Left renal cortex interstitium (tissue), 4 donors: ENCODE results near the gene LRSAM1. TPM values are rescaled to one million over a fixed set of nuclear protein-coding genes. Genes with fewer than 3 reads are reported as not detected.

ENCODE experiments used
- DNase-seq, 4 donors: peaks; one replicate each; pipeline ENCODE4 v3.0.0-alpha.2; 2013; ENCODE audit warnings: low read depth in 4 of 4, low spot score in 2 of 4, missing footprints in 1 of 4
- polyA plus RNA-seq, 4 donors: library from polyadenylated mRNA; unstranded; fragments of 120-200 nt; gene quantifications; one replicate each; pipeline ENCODE4 v1.2.1, GENCODE V29; 2013; ENCODE audit not compliant: insufficient read length in 4 of 4

The LRSAM1 gene
- 10 to 100 TPM; 14.2 to 26.1 (median 19.1) TPM for polyA plus RNA-seq

- peak; percentile 94 to 97 (median 96) for DNase-seq
Observed at GRCh38 chr9:127450830-127451607, at the start of gene LRSAM1, which contains the start of gene RPL12. TSS of gene LRSAM1 (plus strand) at chr9:127451510. CDS start at chr9:127454528, 3,018 bp downstream. TSS of gene RPL12 (minus strand) at chr9:127451406. CDS start at chr9:127451317, 89 bp downstream.

DNA sequence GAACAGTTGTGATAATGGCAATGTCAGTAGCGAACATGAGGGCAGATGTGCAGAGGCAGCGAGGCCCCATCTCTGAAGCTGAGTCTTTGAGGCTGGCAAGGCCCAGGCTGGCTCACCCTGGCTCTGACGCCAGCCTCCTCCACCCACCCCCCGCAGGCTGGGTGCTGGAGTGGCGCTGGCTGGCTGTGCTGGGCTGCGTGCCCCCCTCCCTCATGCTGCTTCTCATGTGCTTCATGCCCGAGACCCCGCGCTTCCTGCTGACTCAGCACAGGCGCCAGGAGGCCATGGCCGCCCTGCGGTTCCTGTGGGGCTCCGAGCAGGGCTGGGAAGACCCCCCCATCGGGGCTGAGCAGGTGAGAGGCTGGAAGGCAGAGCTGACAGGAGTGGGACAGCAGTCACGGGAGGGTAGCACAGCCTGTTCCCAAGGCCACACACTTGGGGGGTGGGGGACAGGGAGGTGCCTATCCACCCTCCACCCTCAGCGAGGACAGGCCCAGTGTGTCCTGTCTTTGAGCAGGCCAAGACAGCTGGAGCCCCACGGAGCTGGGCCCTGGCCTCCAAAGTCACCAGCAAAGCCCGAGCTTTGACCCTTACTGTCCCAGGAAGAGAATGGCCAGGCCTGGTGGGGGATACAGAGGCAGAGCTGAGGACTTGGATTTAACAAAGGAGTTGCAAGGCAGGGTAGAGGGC lies 48.8 kb upstream of the LRSAM1 start:
- no peak for DNase-seq

GRCh38 chr9:127403507-127404192 lies 47.7 kb upstream of the LRSAM1 start:
- DNase-seq: no peak

DNA sequence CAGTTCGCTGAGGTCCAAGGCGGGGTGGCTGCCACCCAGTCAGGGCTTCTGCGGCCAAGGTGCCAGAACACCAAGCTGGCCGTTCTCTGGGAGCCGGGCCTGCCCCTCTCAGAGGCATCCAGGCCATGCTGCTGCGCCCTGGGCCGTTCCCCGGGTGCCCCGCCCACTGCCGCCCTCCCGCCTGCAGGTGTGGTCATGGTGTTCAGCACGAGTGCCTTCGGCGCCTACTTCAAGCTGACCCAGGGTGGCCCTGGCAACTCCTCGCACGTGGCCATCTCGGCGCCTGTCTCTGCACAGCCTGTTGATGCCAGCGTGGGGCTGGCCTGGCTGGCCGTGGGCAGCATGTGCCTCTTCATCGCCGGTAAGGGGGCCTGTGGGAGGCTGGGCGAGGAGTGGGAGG lies 46.7 kb upstream of the LRSAM1 start:
- DNase-seq: no peak

DNA sequence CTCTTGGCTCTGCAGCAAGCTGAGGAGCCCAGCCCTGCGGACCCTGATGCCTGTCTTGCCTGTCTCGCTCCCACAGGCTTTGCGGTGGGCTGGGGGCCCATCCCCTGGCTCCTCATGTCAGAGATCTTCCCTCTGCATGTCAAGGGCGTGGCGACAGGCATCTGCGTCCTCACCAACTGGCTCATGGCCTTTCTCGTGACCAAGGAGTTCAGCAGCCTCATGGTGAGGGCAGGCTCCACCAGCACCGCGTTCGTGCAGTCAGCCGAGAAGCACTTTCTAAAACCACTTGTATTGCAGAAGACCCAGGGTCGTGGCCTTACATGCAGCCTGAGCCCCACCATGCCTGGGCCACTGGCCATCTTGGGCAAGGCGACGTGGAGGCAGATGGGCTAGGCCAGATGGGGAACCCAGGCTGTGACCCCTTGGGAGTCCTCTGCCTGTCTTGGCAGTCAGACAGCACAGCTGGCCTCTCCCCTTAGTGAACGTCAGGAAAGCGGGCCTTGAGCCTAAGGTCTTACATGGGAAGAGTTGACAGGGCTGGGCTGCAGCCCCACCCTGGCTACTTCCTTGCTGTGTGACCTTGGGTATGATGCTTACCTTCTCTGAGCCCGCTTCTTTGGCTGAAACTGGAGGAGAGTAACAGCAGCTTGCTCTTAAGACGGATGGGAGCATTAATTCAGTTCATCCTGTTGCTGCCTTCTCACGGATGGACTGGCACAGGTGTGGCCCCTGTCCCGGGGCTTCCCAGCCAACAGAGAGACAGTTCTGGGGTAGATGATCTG lies 45.8 kb upstream of the LRSAM1 start:
- DNase-seq: no peak

DNA sequence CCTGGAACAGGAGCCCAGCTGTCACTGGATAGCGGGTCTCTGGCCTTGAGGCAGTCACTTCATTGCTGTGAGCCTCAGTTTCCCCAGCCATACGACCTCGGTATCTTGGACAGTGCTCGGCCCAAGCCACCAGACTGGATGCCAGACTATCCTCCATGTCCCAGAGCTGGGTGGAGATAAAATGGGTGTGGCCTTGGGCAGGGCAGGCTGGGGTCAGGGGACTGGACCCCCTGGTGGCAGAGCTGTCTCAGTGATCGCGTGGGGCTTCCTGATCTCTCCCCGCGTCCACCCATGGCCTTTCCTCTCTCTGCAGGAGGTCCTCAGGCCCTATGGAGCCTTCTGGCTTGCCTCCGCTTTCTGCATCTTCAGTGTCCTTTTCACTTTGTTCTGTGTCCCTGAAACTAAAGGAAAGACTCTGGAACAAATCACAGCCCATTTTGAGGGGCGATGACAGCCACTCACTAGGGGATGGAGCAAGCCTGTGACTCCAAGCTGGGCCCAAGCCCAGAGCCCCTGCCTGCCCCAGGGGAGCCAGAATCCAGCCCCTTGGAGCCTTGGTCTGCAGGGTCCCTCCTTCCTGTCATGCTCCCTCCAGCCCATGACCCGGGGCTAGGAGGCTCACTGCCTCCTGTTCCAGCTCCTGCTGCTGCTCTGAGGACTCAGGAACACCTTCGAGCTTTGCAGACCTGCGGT lies 44.4 kb upstream of the LRSAM1 start:
- DNase-seq: no peak

- no peak for DNase-seq
Observed at GRCh38 chr9:127407492-127407843, 43.8 kb upstream of the LRSAM1 start.

DNA sequence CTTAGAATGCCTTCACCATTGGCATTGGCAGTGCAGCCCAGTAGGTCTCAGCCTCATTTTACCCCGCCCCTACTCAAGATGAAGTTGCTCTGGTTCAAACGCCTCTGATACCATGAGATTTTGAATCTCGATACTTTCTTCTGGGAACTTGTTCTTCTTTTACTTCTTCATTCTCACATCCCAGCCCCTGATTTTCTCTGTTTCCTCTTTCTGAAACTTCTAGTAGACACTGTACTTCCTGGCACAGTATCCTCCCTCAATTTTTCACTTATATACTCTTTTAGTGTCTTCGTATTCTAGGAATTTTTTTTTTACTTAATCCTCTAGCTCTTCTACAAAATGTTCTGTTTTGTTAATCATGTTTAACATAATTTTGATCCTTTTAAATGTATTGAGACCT lies 40.2 kb upstream of the LRSAM1 start:
- no peak for DNase-seq

DNA sequence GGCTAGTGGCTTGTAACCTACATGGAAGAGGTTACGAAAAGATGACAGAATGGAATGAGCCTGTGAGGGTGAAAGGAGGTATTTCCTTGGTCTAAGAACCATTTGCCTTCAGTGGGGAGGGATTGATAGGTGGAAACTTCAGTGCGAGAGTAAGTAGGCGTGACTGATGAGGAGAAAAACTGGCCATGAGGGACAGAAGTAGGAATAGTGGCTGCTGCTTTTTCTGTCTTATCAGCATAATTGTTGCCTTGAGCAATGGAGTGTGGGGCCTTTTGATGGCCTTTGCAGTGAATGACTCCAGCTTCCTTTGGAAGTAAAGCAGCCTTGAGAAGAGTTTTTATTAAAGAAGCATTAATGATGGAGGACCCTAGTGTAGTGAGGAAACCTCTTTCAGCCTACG lies 36.2 kb upstream of the LRSAM1 start:
- DNase-seq: no peak

DNA sequence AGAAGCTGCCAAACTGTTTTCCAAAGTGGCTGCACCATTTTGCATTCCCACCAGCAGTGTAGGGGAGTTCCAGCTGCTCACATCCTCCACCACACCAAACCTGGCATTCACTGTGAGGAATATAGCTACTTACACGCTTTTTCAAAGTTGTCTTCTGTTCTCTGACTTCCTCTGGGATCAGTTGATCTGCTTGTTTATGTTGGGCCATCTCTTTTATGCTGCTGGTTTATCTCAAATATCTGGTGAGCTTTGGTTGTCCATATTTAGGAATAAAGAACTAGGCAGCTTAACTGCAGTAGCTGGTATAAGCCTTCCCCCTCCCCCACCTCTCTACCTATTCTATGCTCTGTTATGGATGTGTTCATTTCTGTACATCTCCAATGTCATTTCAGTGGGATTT lies 35.7 kb upstream of the LRSAM1 start:
- no peak for DNase-seq

GRCh38 chr9:127417131-127418036 lies 33.9 kb upstream of the LRSAM1 start:
- DNase-seq: no peak

GRCh38 chr9:127418037-127418471 lies 33.3 kb upstream of the LRSAM1 start:
- no peak for DNase-seq

- no peak for DNase-seq
Observed at GRCh38 chr9:127419348-127419747, 32.0 kb upstream of the LRSAM1 start.

DNA sequence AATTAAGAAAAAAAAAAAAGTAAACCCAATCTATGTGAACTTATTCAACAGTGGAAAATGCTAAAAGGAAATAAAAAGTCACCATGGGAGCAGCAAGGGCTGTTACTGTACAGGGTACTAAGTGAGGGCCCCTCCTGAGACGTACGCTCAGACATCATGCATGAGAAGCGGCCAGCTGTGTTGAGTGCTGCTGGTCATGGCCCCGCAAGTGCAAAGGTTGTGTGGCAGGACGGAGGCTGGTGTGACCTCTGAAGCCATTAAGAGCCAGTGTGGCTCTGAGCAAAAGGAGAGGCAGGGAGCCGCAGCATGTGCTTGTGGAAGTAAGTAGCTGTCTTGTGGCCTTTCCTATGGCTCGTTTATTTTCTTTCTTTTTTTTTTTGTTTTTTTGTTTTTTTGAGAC lies 30.3 kb upstream of the LRSAM1 start:
- no peak for DNase-seq

DNA sequence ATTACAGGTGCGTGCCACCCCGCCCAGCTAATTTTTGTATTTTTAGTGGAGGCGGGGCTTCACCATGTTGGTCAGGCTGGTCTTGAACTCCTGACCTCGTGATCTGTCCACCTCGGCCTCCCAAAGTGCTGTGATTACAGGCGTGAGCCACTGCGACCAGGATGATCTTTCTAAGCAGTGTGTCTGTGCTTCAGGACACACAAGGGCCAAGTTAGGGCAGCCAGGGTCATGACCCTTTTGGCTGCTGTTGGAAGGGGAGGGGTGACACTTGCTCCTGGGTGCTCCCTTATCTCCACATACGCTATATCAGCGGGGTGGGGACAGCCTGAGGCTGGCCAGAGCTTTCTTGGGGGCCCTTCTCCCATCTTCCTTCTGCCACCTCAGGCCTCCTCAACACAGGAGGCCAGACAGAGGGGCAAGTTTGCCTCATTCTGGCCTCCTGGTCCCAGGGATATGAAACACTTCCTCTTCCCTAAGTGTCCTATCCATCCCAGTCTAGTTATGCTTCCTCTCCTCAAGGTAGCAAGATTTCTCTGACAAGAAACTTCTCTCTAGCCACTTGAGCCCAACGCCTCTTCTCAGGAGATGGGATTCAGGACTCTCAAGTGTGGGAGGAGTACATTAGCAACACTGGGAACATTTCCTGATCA lies 29.1 kb upstream of the LRSAM1 start:
- DNase-seq: no peak

- no peak for DNase-seq
Observed at GRCh38 chr9:127422787-127423186, 28.5 kb upstream of the LRSAM1 start.

- peak in 1 of 4 donors; percentile 27 for DNase-seq
Observed at GRCh38 chr9:127423476-127423933, 27.8 kb upstream of the LRSAM1 start.

GRCh38 chr9:127423934-127424675 lies 27.2 kb upstream of the LRSAM1 start, which contains the start of gene ZNF79:
TSS of gene ZNF79 (plus strand) at chr9:127424382. CDS start at chr9:127424788, 406 bp downstream.
- DNase-seq: peak; percentile 79 to 97 (median 91)
